Measurements from ENCODE around the gene IKZF1. TPM values are rescaled to one million over a fixed set of nuclear protein-coding genes. Genes with fewer than 3 reads are reported as not detected.

The IKZF1 gene
- total and polyA plus RNA-seq, 9 of the 15 experiments (the other 6 are each of a cell fraction or from before 2014, with no cell fraction given) = 12.6 to 85.3 (median 44.7) TPM

- no peak for TF ChIP-seq MAFK (IDR thresholded peaks at IDR 0.05; ENCODE audit: low read length)
- TF ChIP-seq ERF (CRISPR knock-in tag; IDR thresholded peaks at IDR 0.05) = no peak
- TF ChIP-seq ZNF583 (CRISPR knock-in tag; IDR thresholded peaks at IDR 0.05) = 0 out of 2 replicates have a peak, but pooled peaks have one; percentile 65
- no peak for TF ChIP-seq PYGO2 (tag; IDR thresholded peaks at IDR 0.05)
- no peak for TF ChIP-seq ZNF263 (CRISPR knock-in tag; IDR thresholded peaks at IDR 0.05; ENCODE audit: borderline replicate concordance)
- no peak for TF ChIP-seq ZNF24 (IDR thresholded peaks at IDR 0.05)
- TF ChIP-seq ETV1 (tag; conservative IDR thresholded peaks at IDR 0.05; ENCODE audit: low read depth) = peak; percentile 65; the same call in 1 of the 2 replicates
- TF ChIP-seq TAL1 (IDR thresholded peaks at IDR 0.05) = peak; percentile 38; the same call in 1 of the 2 replicates
- 0 out of 2 replicates have a peak, but pooled peaks have one; percentile 8 for TF ChIP-seq FOXM1 (IDR thresholded peaks at IDR 0.05; ENCODE audit: low read depth)
- no peak for TF ChIP-seq FOXM1 (CRISPR knock-in tag; IDR thresholded peaks at IDR 0.05; ENCODE audit: low read depth)
- no peak for TF ChIP-seq PCBP2 (IDR thresholded peaks at IDR 0.05; ENCODE audit: low read depth, low read length, poor library complexity, severe bottlenecking)
- 0 out of 2 replicates have a peak, but pooled peaks have one; percentile 17 for TF ChIP-seq FOSL1 (tag; conservative IDR thresholded peaks at IDR 0.05)
- TF ChIP-seq TAF15 (IDR thresholded peaks at IDR 0.05; ENCODE audit: low read depth, low read length) = no peak
- TF ChIP-seq HNRNPH1 (optimal IDR thresholded peaks at IDR 0.05; ENCODE audit: low read depth, low read length) = no peak
- TF ChIP-seq USF2 (CRISPR knock-in tag; IDR thresholded peaks at IDR 0.05) = no peak
- TF ChIP-seq SMAD4 (CRISPR knock-in tag; conservative IDR thresholded peaks at IDR 0.05) = no peak
- TF ChIP-seq MBD2 (IDR thresholded peaks at IDR 0.05; ENCODE audit: borderline replicate concordance, low read depth) = 0 out of 2 replicates have a peak, but pooled peaks have one; percentile 19
- TF ChIP-seq HDAC1 (IDR thresholded peaks at IDR 0.05) = peak in 1 of 2 experiments; percentile 55; a peak in 1 of 4 replicates
- no peak for TF ChIP-seq ZBTB1 (CRISPR knock-in tag; IDR thresholded peaks at IDR 0.05; ENCODE audit: borderline replicate concordance, low read depth)
- TF ChIP-seq JUND (IDR thresholded peaks at IDR 0.05; ENCODE audit: borderline replicate concordance, low read depth, low read length) = peak; percentile 17; the same call in 1 of the 2 replicates
- TF ChIP-seq JUND (tag; IDR thresholded peaks at IDR 0.05; ENCODE audit: borderline replicate concordance, low read depth, low read length) = no peak; the same call in 2 of the 3 replicates
- TF ChIP-seq ATF3 (IDR thresholded peaks at IDR 0.05) = no peak
- no peak for TF ChIP-seq ATF3 (CRISPR knock-in tag; conservative IDR thresholded peaks at IDR 0.05)
- no peak for TF ChIP-seq BRF1 (IDR thresholded peaks at IDR 0.05; ENCODE audit: borderline replicate concordance, extremely low read depth, insufficient read length)
- TF ChIP-seq ZNF3 (CRISPR knock-in tag; IDR thresholded peaks at IDR 0.05) = no peak
Observed at GRCh38 chr7:50333221-50333651, 28.7 kb downstream of the IKZF1 start (continued).
